HG02885 (cell line): ENCODE measurements around the gene XYLB.
"Not testable (repeated sequence)": the region's sequence is repeated elsewhere in the genome, so short reads cannot be mapped to it uniquely, and the experiment has no call there.

Source experiments
- ATAC-seq: cut with Tn5 transposase; IDR thresholded peaks from one replicate; pipeline ENCODE4 v1.9.1; 2021; ENCODE audit warnings: mild to moderate bottlenecking; ENCODE audit not compliant: unreplicated experiment, poor library complexity

The XYLB gene

DNA sequence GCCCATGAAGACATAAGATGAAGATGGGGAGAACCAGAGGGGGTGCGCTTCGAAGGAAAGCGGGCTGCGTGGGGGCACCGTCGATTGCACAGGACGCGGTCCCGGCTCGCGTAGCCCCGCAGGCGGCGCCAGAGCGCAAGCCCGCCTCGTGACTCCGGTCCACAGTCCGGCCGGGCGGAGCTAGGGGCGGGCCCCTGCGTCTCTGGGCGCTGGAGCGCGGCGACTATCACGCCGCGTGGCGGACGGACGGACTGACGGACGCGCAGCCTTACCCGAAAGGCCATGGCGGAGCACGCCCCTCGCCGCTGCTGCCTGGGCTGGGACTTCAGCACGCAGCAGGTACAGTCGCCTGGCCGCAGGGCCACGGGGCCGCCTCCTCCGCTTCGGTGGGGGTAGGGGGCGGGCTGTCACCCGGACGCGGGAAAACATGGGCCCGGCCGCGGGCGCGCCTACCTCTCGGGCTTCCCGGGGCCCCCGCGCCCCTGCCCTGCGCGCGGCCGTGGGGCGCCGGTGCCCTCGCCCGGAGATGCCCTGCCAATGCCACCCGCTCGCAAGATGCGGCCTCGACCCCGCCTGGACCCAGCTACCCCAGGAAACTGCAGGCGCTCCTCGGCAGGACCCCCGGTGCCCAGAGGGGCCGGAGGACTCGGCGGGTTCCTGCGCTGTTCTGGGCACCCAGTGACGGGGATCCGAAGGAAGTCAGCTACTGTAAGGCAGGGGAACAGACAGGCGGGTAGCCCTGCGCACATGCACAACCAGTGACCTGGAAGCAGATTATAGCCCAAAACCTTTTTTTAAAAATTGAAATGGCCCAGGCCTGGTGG, at the start of gene XYLB:
TSS of gene XYLB (plus strand) at position 199 of the 824 bp plus-strand sequence. CDS start at position 283, 84 bp downstream.
- ATAC-seq, result peak; percentile 97

GRCh38 chr3:38297053-38297452, 49.5 kb upstream of the XYLB start:
- not testable (repeated sequence) for ATAC-seq

- no peak for ATAC-seq
These were observed 49.0 kb upstream of the XYLB start for GRCh38 chr3:38297537-38297936.

- peak; percentile 52 for ATAC-seq
These were observed 48.5 kb upstream of the XYLB start for GRCh38 chr3:38297947-38298711.

DNA sequence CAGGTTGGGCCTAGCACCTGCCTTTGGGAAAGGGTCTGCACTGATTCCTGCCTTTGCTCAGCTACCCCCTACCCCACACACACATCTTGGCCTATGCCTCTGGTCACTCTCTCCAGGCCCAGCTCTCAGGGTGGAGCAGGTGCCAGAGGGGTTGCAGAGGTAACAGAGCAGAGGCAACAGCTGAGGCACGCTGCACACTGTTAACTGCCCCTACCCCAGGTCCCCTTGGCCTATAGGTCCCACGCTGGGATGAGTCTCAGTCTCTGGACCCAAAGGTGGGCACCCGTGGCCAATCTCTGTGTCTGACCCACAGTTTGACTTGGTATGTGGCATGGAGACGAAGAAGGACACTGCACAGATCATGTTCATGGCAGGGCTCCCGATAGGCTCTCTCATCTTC, 39.6 kb upstream of the XYLB start:
- ATAC-seq, result no peak

- no peak for ATAC-seq
These were observed 39.0 kb upstream of the XYLB start for GRCh38 chr3:38307599-38307998.

GRCh38 chr3:38308456-38308855, 38.1 kb upstream of the XYLB start:
- ATAC-seq, result no peak

- ATAC-seq, result no peak
These were observed 35.1 kb upstream of the XYLB start for GRCh38 chr3:38311476-38311875.

GRCh38 chr3:38311941-38312340, 34.6 kb upstream of the XYLB start:
- no peak for ATAC-seq

DNA sequence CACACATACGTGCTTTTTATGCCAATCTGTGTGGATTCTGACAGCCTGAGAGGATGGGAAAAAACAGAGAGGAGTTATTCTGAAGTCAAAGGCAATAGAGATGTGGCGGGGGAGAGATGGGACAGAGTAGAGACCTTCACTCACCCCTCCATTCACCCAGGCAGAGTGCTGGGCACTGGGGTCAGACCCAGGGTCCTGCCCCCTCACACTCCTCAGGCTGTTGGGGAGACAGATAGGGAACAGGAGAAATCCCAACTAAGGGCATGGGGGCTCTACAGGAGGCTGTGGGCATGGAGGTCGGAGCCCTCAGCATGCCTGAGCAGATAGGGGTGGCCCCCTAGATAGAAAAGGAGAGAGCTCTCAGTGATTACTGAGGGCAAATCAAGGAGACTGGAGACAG, 34.2 kb upstream of the XYLB start:
- ATAC-seq, result no peak

DNA sequence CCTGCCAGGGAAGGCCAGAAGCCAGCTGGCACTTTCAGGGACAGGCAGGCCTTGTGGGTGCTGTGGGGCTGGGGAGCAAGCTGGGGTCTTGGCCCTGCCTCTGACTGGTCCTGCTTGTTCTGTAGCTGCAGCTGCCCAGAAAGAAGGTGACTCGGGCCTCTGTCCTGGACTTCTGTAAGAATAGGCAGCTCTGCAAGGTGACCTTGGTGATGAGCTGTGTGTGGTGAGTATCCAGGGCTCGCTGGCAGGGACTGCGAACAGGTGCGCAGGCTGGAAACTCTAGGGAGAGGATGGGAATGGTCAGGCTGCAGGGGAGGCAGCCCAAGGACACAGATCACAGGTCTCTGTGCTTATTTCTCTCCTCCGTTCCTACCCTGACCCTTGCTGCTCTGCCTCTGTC, 33.3 kb upstream of the XYLB start:
- ATAC-seq, result no peak

DNA sequence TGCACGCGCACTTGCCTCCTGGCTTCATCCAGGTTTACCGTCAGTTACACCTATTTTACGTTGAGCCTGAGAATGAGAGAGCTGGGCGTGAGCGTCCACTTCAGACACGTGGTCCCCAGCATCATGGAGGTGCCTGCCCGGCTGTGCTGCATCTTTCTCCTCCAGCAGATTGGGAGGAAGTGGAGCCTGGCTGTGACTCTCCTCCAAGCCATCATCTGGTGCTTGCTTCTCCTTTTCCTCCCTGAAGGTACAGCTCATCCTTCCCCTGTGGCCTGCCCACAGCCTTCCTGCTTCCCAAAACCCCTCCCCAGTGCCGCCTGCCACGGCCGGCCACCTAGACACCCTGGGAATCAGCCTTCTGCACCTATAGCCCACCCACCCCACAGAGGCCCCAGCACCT, 32.9 kb upstream of the XYLB start:
- no peak for ATAC-seq

GRCh38 chr3:38314112-38314763, 32.3 kb upstream of the XYLB start:
- no peak for ATAC-seq

DNA sequence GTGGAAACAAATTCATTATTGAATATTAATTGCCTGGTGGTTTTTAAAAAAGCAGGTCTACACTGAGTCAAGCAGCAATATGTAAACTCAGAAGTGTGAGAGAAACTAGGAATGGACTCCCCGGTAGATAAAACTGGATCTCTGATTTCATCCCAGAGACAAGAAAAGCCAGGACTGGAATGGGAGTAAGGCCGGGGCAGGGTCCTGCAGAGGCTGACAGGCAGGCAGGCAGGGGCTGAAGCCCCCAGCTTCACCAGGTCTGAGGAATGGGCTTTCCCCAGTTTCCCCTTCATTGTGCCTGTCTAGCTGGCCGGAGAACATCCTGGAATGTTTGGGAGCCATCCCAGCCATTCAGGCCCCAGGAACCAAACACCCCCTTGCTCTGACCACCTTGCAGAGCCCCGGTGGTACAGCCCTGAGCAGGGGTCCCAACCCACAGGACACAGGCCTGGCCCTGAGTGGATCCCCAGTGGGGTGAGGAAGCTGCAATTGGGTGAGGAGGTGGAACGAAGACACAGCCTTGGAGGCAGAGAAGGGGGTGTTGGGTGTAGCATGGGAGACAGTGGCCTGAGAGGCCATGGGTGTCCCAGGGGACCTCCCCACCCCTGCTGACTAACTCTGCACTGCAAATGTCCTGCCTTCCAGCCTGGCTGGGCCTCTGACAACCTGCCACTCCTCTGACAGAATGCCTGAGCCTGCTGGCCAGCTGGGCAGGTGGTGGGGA, 31.7 kb upstream of the XYLB start:
- no peak for ATAC-seq

- ATAC-seq, result no peak
These were observed 30.9 kb upstream of the XYLB start for GRCh38 chr3:38315488-38316230.

GRCh38 chr3:38316356-38317191, 30.0 kb upstream of the XYLB start:
- ATAC-seq, result no peak

DNA sequence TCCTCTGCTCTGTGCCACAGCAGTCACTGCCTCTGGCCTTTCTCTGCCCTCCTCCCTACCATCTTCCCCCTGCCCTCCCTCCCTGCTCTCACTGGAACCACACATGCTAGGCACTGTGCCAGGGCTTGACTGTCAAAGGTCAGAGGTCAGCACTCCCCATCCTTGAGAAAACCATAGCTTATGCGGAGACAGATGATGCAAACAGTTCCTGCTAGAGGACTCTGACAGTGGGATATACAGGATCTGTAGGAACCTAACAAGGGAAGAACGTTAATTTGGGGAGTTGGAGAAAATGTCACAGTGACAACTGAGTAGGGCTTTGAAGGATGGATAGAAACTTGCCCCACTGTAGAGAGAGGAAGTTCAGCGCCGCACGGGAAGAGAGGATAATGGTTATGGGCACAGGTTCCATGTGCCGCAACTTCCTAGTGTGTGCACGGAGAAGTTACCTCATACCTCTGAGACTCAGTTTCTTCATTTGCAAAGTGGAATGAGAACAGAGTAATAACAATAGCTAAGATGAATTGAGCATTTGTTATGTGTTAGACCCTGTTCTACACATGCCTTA, 29.3 kb upstream of the XYLB start:
- no peak for ATAC-seq

- no peak for ATAC-seq
These were observed 27.6 kb upstream of the XYLB start for GRCh38 chr3:38318766-38319671.
